CD4-positive, alpha-beta T cell treated with Interleukin-17A for 1 hour (primary cell): ENCODE data around the gene FOXN3.
"Not testable (repeated sequence)": the region's sequence is repeated elsewhere in the genome, so short reads cannot be mapped to it uniquely, and the experiment has no call there.

Experiments used
- DNase-seq: peaks from one replicate; pipeline ENCODE4 v3.0.0-alpha.2; 2020

Gene FOXN3

GRCh38 chr14:89219051-89219450 lies 198.0 kb downstream of the FOXN3 start:
- DNase-seq: no peak

GRCh38 chr14:89217891-89218290 lies 199.1 kb downstream of the FOXN3 start:
- DNase-seq: no peak

- DNase-seq: no peak
Observed at GRCh38 chr14:89215531-89215930, 201.5 kb downstream of the FOXN3 start.

- DNase-seq: no peak
Observed at GRCh38 chr14:89215114-89215513, 201.9 kb downstream of the FOXN3 start.

- DNase-seq: no peak
Observed at GRCh38 chr14:89214221-89214965, 202.6 kb downstream of the FOXN3 start.

GRCh38 chr14:89212386-89213235 lies 204.4 kb downstream of the FOXN3 start:
- DNase-seq: no peak

GRCh38 chr14:89209558-89209957 lies 207.5 kb downstream of the FOXN3 start:
- no peak for DNase-seq

- DNase-seq: no peak
Observed at GRCh38 chr14:89207925-89208328, 209.1 kb downstream of the FOXN3 start.

- no peak for DNase-seq
Observed at GRCh38 chr14:89206389-89207031, 210.5 kb downstream of the FOXN3 start.

GRCh38 chr14:89205137-89205740 lies 211.8 kb downstream of the FOXN3 start:
- DNase-seq: no peak

- no peak for DNase-seq
Observed at GRCh38 chr14:89202413-89203190, 214.4 kb downstream of the FOXN3 start.

- DNase-seq: no peak
Observed at GRCh38 chr14:89201645-89202044, 215.4 kb downstream of the FOXN3 start.

- not testable (repeated sequence) for DNase-seq
Observed at GRCh38 chr14:89199357-89199756, 217.7 kb downstream of the FOXN3 start.

GRCh38 chr14:89198544-89199329 lies 218.3 kb downstream of the FOXN3 start:
- no peak for DNase-seq

GRCh38 chr14:89197623-89198022 lies 219.4 kb downstream of the FOXN3 start:
- no peak for DNase-seq

GRCh38 chr14:89196545-89196944 lies 220.5 kb downstream of the FOXN3 start:
- DNase-seq: no peak

GRCh38 chr14:89194376-89194775 lies 222.7 kb downstream of the FOXN3 start:
- no peak for DNase-seq

GRCh38 chr14:89190765-89191513 lies 226.1 kb downstream of the FOXN3 start:
- no peak for DNase-seq

GRCh38 chr14:89188492-89188891 lies 228.5 kb downstream of the FOXN3 start:
- no peak for DNase-seq

GRCh38 chr14:89187501-89187900 lies 229.5 kb downstream of the FOXN3 start:
- DNase-seq: no peak

GRCh38 chr14:89186856-89187376 lies 230.1 kb downstream of the FOXN3 start:
- no peak for DNase-seq
